C4-2B (cell line): ENCODE data around the gene MED28.

Source experiments
- CTCF ChIP-seq: fragments of 450-650 bp; conservative IDR thresholded peaks from 2 replicates; pipeline ENCODE4 v1.5.1; 2017; ENCODE audit warnings: mild to moderate bottlenecking
- ZFX ChIP-seq: fragments of 450-650 bp; IDR thresholded peaks from 2 replicates; pipeline ENCODE4 v1.6.1; 2017

- no peak for TF ChIP-seq CTCF
- no peak for TF ChIP-seq ZFX
Observed at GRCh38 chr4:17647176-17647806, 32.9 kb downstream of the MED28 start.
